Osteoblast (primary cell): ENCODE results near the gene RNASE13. TPM values are rescaled to one million over a fixed set of nuclear protein-coding genes. Genes with fewer than 3 reads are reported as not detected.

Experiments used
- DNase-seq: peaks from one replicate; pipeline ENCODE4 v3.0.0; 2011; ENCODE audit warnings: low spot score, mixed read lengths; ENCODE audit not compliant: insufficient read length; ENCODE audit errors: missing footprints
- H2AFZ ChIP-seq: 2 replicates; pipeline ENCODE4 v1.6.0; 2011; ENCODE audit warnings: mild to moderate bottlenecking, low read length
- H3K27ac ChIP-seq: 2 replicates; pipeline ENCODE4 v1.5.1; 2011; ENCODE audit warnings: mild to moderate bottlenecking, low read depth, low read length, moderate library complexity
- H3K27me3 ChIP-seq: 2 replicates; pipeline ENCODE4 v1.6.0; 2012; ENCODE audit warnings: mild to moderate bottlenecking, control low read depth, inconsistent platforms, low read length, moderate library complexity; ENCODE audit not compliant: insufficient read depth
- H3K36me3 ChIP-seq: 2 replicates; pipeline ENCODE4 v1.5.1; 2011; ENCODE audit warnings: mild to moderate bottlenecking, low read length, control low read depth, moderate library complexity; ENCODE audit not compliant: insufficient read depth
- H3K4me1 ChIP-seq: 2 replicates; pipeline ENCODE4 v1.5.1; 2011; ENCODE audit warnings: mild to moderate bottlenecking, low read length, control low read depth, moderate library complexity; ENCODE audit not compliant: insufficient read depth
- H3K4me2 ChIP-seq: 2 replicates; pipeline ENCODE4 v1.6.0; 2011; ENCODE audit warnings: mild to moderate bottlenecking, low read length; ENCODE audit not compliant: insufficient read depth
- H3K4me3 ChIP-seq: fragments of 200-600 bp; sonication (generic); 3 replicates; pipeline ENCODE4 v1.5.1; 2012; ENCODE audit warnings: mild to moderate bottlenecking, low read length, inconsistent platforms; ENCODE audit not compliant: insufficient read depth
- H3K79me2 ChIP-seq: 2 replicates; pipeline ENCODE4 v1.6.0; 2012; ENCODE audit warnings: mild to moderate bottlenecking, low read length, control low read depth, inconsistent platforms; ENCODE audit not compliant: insufficient read depth
- H3K9me3 ChIP-seq: 2 replicates; pipeline ENCODE4 v1.5.1; 2011; ENCODE audit warnings: low read depth, low read length, control low read depth
- H4K20me1 ChIP-seq: 2 replicates; pipeline ENCODE4 v1.6.0; 2012; ENCODE audit warnings: mild to moderate bottlenecking, low read length, control low read depth; ENCODE audit not compliant: insufficient read depth
- CTCF ChIP-seq: IDR thresholded peaks from 2 replicates; pipeline ENCODE4 v1.5.1; 2011; ENCODE audit warnings: mild to moderate bottlenecking, low read depth, low read length, moderate library complexity; ENCODE audit errors: extremely low read depth
- total RNA-seq: library from RNA; depleted of rRNA; stranded (reverse); fragments of >200 nt; gene quantifications from 2 replicates; pipeline ENCODE4 v1.2.3, GENCODE V29; 2012

The RNASE13 gene
- total RNA-seq, 1 donor = not detected

- H3K4me3 ChIP-seq = no peak overlapping the region
- no peak for TF ChIP-seq CTCF
Observed at GRCh38 chr14:21023174-21023573, 11.4 kb downstream of the RNASE13 start.

GRCh38 chr14:21022686-21023085, 11.9 kb downstream of the RNASE13 start:
- DNase-seq = peak; percentile 84
- H3K27ac ChIP-seq = no peak overlapping the region
- H3K4me2 ChIP-seq = no peak overlapping the region
- no peaks in the 10 kb centered on the region for H3K36me3 ChIP-seq
- TF ChIP-seq CTCF = no peak
- no peaks in the 10 kb centered on the region for H3K4me1 ChIP-seq
- H2AFZ ChIP-seq = no peak overlapping the region
- no peaks in the 10 kb centered on the region for H3K9me3 ChIP-seq
- H4K20me1 ChIP-seq = no peaks in the 10 kb centered on the region
- H3K27me3 ChIP-seq = peaks cover 66% of the 10 kb centered on the region
- H3K79me2 ChIP-seq = no peaks in the 10 kb centered on the region
- H3K4me3 ChIP-seq = no peak overlapping the region

More at GRCh38 chr14:21023174-21023573, 11.4 kb downstream of the RNASE13 start:
- Histone ChIP-seq H2AFZ (no peak overlapping the region), H3K9me3 (no peaks in the 10 kb centered on the region), H3K4me1 (no peaks in the 10 kb centered on the region), H3K79me2 (no peaks in the 10 kb centered on the region), H3K36me3 (no peaks in the 10 kb centered on the region), H3K27me3 (peaks cover 66% of the 10 kb centered on the region), H3K4me2 (no peak overlapping the region), H3K27ac (no peak overlapping the region), H4K20me1 (no peaks in the 10 kb centered on the region)
- peak; percentile 51 for DNase-seq

- H3K79me2 ChIP-seq = no peaks in the 10 kb centered on the region
- H3K4me3 ChIP-seq = no peak overlapping the region
- peaks cover 56% of the 10 kb centered on the region for H3K27me3 ChIP-seq
- H4K20me1 ChIP-seq = no peaks in the 10 kb centered on the region
- no peaks in the 10 kb centered on the region for H3K9me3 ChIP-seq
- no peaks in the 10 kb centered on the region for H3K4me1 ChIP-seq
- no peak overlapping the region for H3K4me2 ChIP-seq
- no peak overlapping the region for H3K27ac ChIP-seq
- no peak for TF ChIP-seq CTCF
- no peak for DNase-seq
- no peak overlapping the region for H2AFZ ChIP-seq
- no peaks in the 10 kb centered on the region for H3K36me3 ChIP-seq
Observed at GRCh38 chr14:21020977-21021545, 13.5 kb downstream of the RNASE13 start.

- Histone ChIP-seq H3K4me1 (no peaks in the 10 kb centered on the region), H3K27ac (no peak overlapping the region), H3K9me3 (no peaks in the 10 kb centered on the region), H3K36me3 (no peaks in the 10 kb centered on the region), H3K27me3 (peaks cover 45% of the 10 kb centered on the region), H2AFZ (no peak overlapping the region), H3K79me2 (no peaks in the 10 kb centered on the region), H4K20me1 (no peaks in the 10 kb centered on the region), H3K4me3 (no peak overlapping the region), H3K4me2 (no peak overlapping the region)
- no peak for TF ChIP-seq CTCF
- DNase-seq = no peak
Observed at GRCh38 chr14:21019366-21019765, 15.2 kb downstream of the RNASE13 start.
